GM12878 (cell line): Measurements from ENCODE around the gene PLEKHD1.

ENCODE experiments used
- IKZF1 ChIP-seq: fragments of 450-650 bp; conservative IDR thresholded peaks from 2 replicates; pipeline ENCODE4 v1.6.1; 2017; ENCODE audit warnings: antibody characterized with exemption, mild to moderate bottlenecking
- POLR2A ChIP-seq: IDR thresholded peaks from 2 replicates; pipeline ENCODE4 v1.6.1; 2011; ENCODE audit warnings: low read depth, mild to moderate bottlenecking, low read length
- ZBED1 ChIP-seq: IDR thresholded peaks from 2 replicates; pipeline ENCODE4 v1.6.1; 2016; ENCODE audit warnings: borderline replicate concordance

DNA sequence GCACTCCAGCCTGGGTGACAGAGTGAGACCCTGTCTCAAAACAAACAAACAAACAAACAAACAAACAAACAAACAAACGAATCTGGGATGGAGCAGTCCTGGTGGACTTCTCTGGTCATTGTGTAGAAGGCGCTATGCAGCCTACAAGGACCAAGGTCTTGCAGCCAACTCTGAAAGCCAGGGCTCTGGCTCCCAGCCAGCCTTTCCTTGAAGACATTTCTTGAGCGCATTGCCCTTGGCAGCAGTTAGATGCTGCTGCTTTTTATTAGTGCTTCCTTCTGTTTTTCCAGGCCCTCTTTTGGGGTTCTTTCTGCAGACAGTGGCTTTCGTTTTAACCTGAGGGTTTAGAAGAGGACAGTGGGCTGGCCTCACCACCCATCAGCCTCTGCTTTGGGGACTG is 70.0 kb downstream of the PLEKHD1 start:
- TF ChIP-seq ZBED1 (no peak), POLR2A (no peak), IKZF1 (no peak)
